GM19099 (cell line): ENCODE measurements around the gene C19orf44.

ENCODE experiments used
- POLR2A ChIP-seq: IDR thresholded peaks from 3 replicates; pipeline ENCODE4 v1.6.1; 2011; ENCODE audit warnings: low read depth; ENCODE audit not compliant: insufficient read length; ENCODE audit errors: extremely low read depth

The C19orf44 gene

DNA sequence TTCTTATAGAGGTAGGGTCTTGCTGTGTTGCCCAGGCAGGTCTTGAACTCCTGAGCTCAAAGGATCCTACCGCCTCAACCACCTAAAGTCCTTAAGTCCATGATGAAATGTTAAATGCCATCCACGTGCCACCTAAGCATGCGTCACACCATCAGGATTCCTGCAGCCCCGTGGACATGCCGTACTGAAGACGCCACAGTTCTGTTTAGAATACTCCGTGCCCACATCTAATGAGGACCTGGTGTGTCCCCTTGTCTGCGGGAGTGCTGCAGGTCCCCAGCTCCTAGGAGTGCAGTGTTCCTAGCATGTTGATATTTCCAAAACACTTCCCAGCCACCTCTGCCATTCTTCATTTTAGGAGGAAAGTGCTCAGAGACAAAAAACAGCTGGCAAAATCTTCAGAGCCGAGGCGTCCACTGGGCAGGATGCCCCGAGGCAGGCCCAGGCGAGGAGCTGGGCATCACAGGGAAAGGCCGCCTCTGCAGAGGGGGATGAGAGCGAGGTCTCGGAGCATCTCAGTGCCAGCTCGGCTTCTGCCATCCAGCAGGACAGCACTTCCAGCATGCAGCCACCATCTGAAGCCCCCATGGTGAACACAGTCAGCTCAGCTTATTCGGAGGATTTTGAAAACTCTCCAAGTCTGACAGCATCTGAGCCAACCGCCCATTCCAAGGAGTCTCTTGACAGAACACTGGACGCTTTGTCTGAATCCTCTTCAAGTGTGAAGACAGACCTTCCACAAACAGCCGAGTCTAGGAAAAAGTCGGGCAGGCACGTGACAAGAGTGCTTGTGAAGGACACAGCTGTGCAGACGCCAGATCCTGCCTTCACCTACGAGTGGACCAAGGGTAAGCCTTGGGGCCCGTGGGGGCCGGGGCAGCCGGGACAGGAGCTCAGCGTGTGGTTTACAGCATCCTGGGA, 13.2 kb downstream of the C19orf44 start:
- TF ChIP-seq POLR2A: no peak

- no peak for TF ChIP-seq POLR2A
Measured at GRCh38 chr19:16514383-16515019, 18.3 kb downstream of the C19orf44 start.

DNA sequence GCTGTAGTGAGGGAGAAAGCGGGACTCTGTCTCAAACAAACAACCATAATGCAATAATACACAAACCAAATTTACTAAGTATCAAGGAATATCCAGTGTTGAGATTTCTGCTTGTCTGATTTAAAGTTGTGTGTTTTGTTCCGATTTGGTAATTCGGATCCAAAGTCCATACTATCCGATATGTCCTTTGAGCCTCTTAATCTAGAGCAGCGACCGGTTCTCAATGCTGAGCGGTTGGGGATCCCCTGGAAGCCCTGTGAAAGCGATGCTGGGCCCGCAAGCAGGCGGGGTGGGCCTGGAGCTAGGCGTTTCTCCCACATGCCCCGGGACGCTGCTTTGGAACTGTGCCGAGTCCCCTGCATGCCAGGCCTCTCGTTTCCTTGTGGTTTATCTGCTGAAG, 20.2 kb downstream of the C19orf44 start:
- no peak for TF ChIP-seq POLR2A

DNA sequence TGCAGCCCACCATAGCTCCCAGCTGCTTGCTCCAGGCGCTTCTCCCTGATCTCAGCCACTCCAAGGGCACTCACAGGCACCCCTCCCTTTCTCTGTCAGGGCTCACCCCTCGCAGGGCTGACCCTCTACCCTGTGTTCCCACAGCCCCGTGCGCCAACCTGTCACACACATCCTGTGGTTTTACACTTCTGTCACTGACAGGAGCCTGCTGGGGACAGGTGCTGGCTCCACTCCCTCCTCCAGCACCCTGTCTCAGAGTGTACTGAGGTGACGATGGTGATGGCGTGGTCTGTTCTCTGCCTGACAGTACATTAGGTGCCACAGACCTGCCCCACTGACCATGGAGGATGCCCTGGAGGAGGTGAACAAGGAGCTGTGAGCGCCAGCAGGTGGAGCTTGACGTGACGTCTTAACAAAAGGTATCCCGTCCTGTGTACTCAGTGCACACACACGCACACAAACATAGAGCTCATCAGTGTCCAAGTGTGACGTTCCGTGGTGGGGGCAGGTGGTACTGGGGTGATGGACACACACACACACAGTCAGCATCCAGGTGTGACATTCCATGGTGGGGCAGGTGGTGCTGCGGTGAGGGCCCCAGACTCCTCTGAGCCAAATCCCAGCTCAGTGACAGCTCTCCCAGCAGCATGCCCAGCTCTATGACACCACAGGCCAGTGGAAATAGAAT, 20.9 kb downstream of the C19orf44 start:
- TF ChIP-seq POLR2A: no peak

DNA sequence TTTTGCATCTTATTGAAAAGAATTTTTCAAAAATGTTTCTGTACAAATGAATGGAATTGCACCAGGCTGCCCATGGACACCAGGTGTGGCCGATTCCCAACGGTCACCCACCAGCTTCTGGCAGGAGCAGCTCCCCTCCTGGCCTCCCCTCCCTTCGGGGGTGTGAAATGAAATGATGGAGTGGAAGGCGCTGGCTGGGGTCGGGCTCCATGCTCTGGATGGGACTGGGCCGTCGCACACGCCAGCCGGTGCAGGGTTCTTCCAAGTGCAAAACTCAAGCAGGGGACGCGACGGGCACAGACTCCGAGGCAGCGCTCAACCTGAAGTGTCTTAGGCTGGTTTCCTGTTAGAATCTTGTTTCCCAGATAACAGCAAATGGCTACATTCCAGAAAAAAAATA, 21.9 kb downstream of the C19orf44 start:
- TF ChIP-seq POLR2A: no peak

- TF ChIP-seq POLR2A: no peak
Measured at GRCh38 chr19:16518483-16519229, 22.5 kb downstream of the C19orf44 start.

GRCh38 chr19:16519230-16519687, 23.1 kb downstream of the C19orf44 start:
- no peak for TF ChIP-seq POLR2A

GRCh38 chr19:16520074-16520973, 24.1 kb downstream of the C19orf44 start:
- no peak for TF ChIP-seq POLR2A

- no peak for TF ChIP-seq POLR2A
Measured at GRCh38 chr19:16520986-16521624, 24.9 kb downstream of the C19orf44 start.

GRCh38 chr19:16521715-16522289, 25.6 kb downstream of the C19orf44 start:
- TF ChIP-seq POLR2A: no peak

DNA sequence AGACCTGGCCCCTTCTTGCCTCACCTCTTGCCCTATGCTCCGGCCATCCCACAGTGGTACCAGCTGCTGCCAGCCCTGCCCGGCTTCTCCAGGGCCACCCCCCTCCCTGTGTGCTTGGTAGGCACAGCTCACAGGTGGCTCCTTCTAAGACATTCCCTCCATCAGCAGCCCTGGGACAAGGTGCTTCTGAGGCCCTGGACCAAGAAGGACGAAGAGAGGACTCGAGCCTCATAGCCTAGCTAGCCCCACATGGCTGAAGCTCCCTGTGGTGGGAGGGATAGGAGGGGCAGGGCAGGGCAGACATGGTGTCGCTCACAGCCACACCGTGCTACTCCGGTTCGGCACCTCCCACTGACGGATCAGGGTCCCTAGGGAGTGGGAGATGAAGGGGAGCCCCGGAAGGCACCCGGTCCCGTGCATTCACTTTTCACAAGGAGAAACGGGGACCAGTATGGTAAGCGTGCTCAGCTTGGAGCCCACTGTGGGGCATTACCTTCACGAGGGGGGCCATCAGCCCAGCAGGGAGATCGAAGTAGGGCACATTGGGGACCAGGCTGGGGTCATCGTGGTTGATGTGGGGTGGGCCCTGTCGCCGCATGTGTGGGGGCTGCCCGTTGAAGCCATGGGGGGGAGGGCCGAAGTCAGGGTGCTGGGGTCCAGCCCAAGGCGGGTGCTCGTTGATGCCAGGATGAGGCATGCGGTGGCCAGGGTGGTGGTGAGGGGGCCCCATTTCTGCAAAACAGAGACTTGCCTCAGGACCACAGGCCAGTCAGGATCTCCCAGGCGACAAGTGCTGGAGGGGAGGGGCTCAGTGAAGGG, 26.6 kb downstream of the C19orf44 start:
- no peak for TF ChIP-seq POLR2A

DNA sequence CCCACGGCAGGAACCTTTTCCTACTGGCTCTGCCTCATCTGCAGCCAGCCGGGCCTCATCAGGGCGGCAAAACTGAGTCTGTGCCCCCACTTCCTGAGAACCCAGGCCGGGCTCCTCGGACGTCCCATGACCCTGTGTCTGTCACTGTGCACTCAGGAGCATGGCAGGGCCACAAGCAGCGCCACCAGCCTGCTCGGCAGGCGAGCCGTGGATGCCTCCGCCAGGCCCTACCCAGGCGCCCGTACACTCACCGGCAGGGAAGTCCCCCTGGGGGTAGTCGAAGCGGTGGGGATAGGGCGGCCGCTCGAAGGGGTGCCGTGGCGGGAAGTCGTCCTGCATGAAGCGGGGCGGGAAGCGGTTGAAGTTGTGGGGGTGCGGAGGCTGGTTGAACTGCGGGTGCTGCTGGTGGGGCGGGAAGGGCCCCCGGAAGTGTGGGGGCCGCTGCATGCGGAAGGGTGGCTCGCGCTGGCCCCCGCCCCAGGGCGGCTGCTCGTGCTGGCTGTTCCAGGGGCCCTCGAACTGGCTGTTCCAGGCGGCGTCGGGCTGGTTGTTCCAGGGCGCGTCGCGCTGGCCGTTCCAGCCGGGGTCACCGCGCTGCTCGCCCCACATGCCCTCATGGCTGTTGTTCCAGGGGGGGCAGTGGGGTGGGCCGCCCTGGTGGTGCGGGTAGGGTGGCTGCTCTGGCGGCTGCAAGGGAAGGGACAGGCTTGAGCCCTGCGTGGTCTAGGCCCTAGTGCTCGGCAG, 29.0 kb downstream of the C19orf44 start:
- TF ChIP-seq POLR2A: no peak
